ENCODE measurements around the gene PAK1.
"Not testable (repeated sequence)": the region's sequence is repeated elsewhere in the genome, so short reads cannot be mapped to it uniquely, and the experiment has no call there.

- TF ChIP-seq FOSL1 (IDR thresholded peaks at IDR 0.05; ENCODE audit: insufficient read depth, low read depth, low read length); POLR2A (IDR thresholded peaks at IDR 0.05; ENCODE audit: control extremely low read depth in 1 of 2, low read depth in 2 of 2, low read length in 2 of 2); CTCF (IDR thresholded peaks at IDR 0.05; ENCODE audit: control extremely low read depth in 1 of 3, insufficient read depth in 1 of 3, low read depth in 1 of 3, low read length in 3 of 3): not testable (repeated sequence)
Observed at GRCh38 chr11:77385255-77385771, 88.6 kb downstream of the PAK1 start.
